Middle frontal gyrus (tissue), 1 donor: ENCODE results near the gene CHSY1.

Experiments
- DNase-seq: peaks from one replicate; pipeline ENCODE4 v3.0.0-alpha.2; 2015; ENCODE audit warnings: low spot score; ENCODE audit errors: extremely low spot score

Gene CHSY1

GRCh38 chr15:101213147-101213546, 38.7 kb downstream of the CHSY1 start:
- no peak for DNase-seq

- no peak for DNase-seq
Observed at GRCh38 chr15:101211897-101212296, 40.0 kb downstream of the CHSY1 start.

- DNase-seq = no peak
Observed at GRCh38 chr15:101210466-101210865, 41.4 kb downstream of the CHSY1 start.

GRCh38 chr15:101210058-101210457, 41.8 kb downstream of the CHSY1 start:
- DNase-seq = no peak

- DNase-seq = no peak
Observed at GRCh38 chr15:101209285-101209845, 42.5 kb downstream of the CHSY1 start.

- no peak for DNase-seq
Observed at GRCh38 chr15:101207867-101208288, 44.0 kb downstream of the CHSY1 start.

GRCh38 chr15:101206176-101206591, 45.7 kb downstream of the CHSY1 start:
- no peak for DNase-seq

GRCh38 chr15:101204739-101205535, 46.9 kb downstream of the CHSY1 start:
- no peak for DNase-seq

- no peak for DNase-seq
Observed at GRCh38 chr15:101203607-101204189, 48.1 kb downstream of the CHSY1 start.

- DNase-seq = no peak
Observed at GRCh38 chr15:101203029-101203573, 48.7 kb downstream of the CHSY1 start.

GRCh38 chr15:101201411-101202174, 50.3 kb downstream of the CHSY1 start:
- DNase-seq = peak; percentile 65

- no peak for DNase-seq
Observed at GRCh38 chr15:101200181-101200580, 51.7 kb downstream of the CHSY1 start.

GRCh38 chr15:101198800-101199199, 53.0 kb downstream of the CHSY1 start:
- no peak for DNase-seq

- no peak for DNase-seq
Observed at GRCh38 chr15:101198031-101198575, 53.7 kb downstream of the CHSY1 start.

GRCh38 chr15:101194546-101195125, 57.2 kb downstream of the CHSY1 start:
- DNase-seq = no peak

- no peak for DNase-seq
Observed at GRCh38 chr15:101193806-101194545, 57.9 kb downstream of the CHSY1 start.

- DNase-seq = no peak
Observed at GRCh38 chr15:101193120-101193644, 58.7 kb downstream of the CHSY1 start.

GRCh38 chr15:101192081-101192480, 59.8 kb downstream of the CHSY1 start:
- no peak for DNase-seq

GRCh38 chr15:101191242-101191641, 60.6 kb downstream of the CHSY1 start:
- DNase-seq = no peak

GRCh38 chr15:101190092-101190595, 61.7 kb downstream of the CHSY1 start:
- no peak for DNase-seq
